HepG2 (cell line): ENCODE data around the gene FAM24B.

Experiments used
- CTCF ChIP-seq: sonication (generic); formaldehyde crosslinking; IDR thresholded peaks from 2 replicates; pipeline ENCODE4 v1.5.0; 2020; ENCODE audit warnings: mild to moderate bottlenecking, missing genetic modification reagents, moderate library complexity
- DPF2 ChIP-seq: sonication (generic); formaldehyde crosslinking; IDR thresholded peaks from 2 replicates; pipeline ENCODE4 v1.4.0; 2020; ENCODE audit warnings: mild to moderate bottlenecking, low read depth, missing genetic modification reagents, borderline replicate concordance
- NFE2L2 ChIP-seq: fragments of 150-350 bp; IDR thresholded peaks from 2 replicates; pipeline ENCODE4 v1.6.1; 2014; ENCODE audit warnings: low read length
- PBX3 ChIP-seq: sonication (generic); formaldehyde crosslinking; IDR thresholded peaks from 2 replicates; pipeline ENCODE4 v1.8.1; 2023; ENCODE audit warnings: missing genetic modification reagents, inconsistent platforms, borderline replicate concordance
- REST ChIP-seq, 2 experiments: IDR thresholded peaks; 2 replicates each; pipeline ENCODE4 v1.6.1; 2011 to 2012; ENCODE audit warnings: low read length in 2 of 2, borderline replicate concordance in 1 of 2, low read depth in 1 of 2, mild to moderate bottlenecking in 1 of 2, moderate library complexity in 1 of 2
- STAT5B ChIP-seq: sonication (generic); formaldehyde crosslinking; IDR thresholded peaks from 2 replicates; pipeline ENCODE4 v1.4.0; 2020; ENCODE audit warnings: missing genetic modification reagents
- TBX3 ChIP-seq: fragments of 450-650 bp; IDR thresholded peaks from 2 replicates; pipeline ENCODE4 v1.6.1; 2017; ENCODE audit warnings: antibody characterized with exemption, mild to moderate bottlenecking, inconsistent platforms, borderline replicate concordance
- ZNF562 ChIP-seq: sonication (generic); formaldehyde crosslinking; IDR thresholded peaks from 2 replicates; pipeline ENCODE4 v1.8.0; 2022; ENCODE audit warnings: missing genetic modification reagents, borderline replicate concordance

GRCh38 chr10:122830273-122830964 lies 49.0 kb downstream of the FAM24B start:
- TF ChIP-seq CTCF (CRISPR knock-in tag): no peak
- no peak for TF ChIP-seq PBX3 (CRISPR knock-in tag)
- TF ChIP-seq TBX3: no peak
- no peak for TF ChIP-seq ZNF562 (CRISPR knock-in tag)
- TF ChIP-seq STAT5B (CRISPR knock-in tag): no peak
- TF ChIP-seq DPF2 (CRISPR knock-in tag): no peak
- TF ChIP-seq REST (IDR thresholded peaks at IDR 0.05; ENCODE audit: borderline replicate concordance in 1 of 2, low read depth in 1 of 2, low read length in 2 of 2): no peak
- no peak for TF ChIP-seq NFE2L2
